Peyer's patch (tissue), 4 donors: Measurements from ENCODE around the gene TAGLN3.

Experiments
- POLR2A ChIP-seq, 2 donors: fragments of 450-650 bp; IDR thresholded peaks; one replicate each; pipeline ENCODE4 v1.5.1; 2017; ENCODE audit warnings: antibody characterized with exemption in 2 of 2, mild to moderate bottlenecking in 2 of 2, moderate library complexity in 2 of 2
- TF ChIP-seq, protein P1 (sequence below), 6 experiments: fragments of 450-650 bp in 4 of 6; fragments of 200-600 bp in 2 of 6; sonication (generic) in 1 of 6; IDR thresholded peaks; one replicate each; pipeline ENCODE4 v1.5.1; 2017 to 2019; ENCODE audit warnings: antibody characterized with exemption in 6 of 6, mild to moderate bottlenecking in 3 of 6, moderate library complexity in 1 of 6

DNA sequence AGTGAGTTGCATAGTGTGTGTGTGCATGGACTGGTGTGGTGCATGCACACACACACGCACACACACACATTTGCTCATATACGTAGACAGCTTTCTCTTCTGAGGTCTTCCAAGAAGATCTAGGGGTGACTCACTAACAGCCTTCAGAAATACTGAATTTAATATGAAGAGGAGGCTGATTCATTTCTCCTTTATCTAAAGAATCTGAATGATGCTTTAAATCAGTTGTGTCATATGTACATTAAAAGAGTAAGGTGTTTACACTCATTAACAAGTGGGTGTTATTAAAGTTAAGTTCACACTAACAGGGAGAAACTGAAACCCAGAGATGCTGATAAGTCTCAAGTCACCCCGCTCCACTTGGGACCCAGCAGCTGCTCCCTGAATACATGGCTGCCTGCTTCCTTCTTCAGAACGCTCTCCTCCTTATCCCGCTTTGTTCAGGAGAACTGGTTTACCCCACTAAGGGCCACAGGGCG, 57.8 kb downstream of the TAGLN3 start:
- TF ChIP-seq, protein P1, sequence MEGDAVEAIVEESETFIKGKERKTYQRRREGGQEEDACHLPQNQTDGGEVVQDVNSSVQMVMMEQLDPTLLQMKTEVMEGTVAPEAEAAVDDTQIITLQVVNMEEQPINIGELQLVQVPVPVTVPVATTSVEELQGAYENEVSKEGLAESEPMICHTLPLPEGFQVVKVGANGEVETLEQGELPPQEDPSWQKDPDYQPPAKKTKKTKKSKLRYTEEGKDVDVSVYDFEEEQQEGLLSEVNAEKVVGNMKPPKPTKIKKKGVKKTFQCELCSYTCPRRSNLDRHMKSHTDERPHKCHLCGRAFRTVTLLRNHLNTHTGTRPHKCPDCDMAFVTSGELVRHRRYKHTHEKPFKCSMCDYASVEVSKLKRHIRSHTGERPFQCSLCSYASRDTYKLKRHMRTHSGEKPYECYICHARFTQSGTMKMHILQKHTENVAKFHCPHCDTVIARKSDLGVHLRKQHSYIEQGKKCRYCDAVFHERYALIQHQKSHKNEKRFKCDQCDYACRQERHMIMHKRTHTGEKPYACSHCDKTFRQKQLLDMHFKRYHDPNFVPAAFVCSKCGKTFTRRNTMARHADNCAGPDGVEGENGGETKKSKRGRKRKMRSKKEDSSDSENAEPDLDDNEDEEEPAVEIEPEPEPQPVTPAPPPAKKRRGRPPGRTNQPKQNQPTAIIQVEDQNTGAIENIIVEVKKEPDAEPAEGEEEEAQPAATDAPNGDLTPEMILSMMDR (IDR thresholded peaks at IDR 0.05) = no peak
- no peak for TF ChIP-seq POLR2A (IDR thresholded peaks at IDR 0.05)
